IPS-20b (cell line): ENCODE data around the gene ARHGDIA.

Source experiments
- H3K27ac ChIP-seq: one replicate; pipeline ENCODE4 v1.5.1; 2013; ENCODE audit warnings: low read length
- H3K27me3 ChIP-seq: 2 replicates; pipeline ENCODE4 v1.6.1; 2013; ENCODE audit warnings: mild to moderate bottlenecking, low read length, inconsistent platforms; ENCODE audit not compliant: insufficient read depth
- H3K36me3 ChIP-seq: 2 replicates; pipeline ENCODE4 v1.6.1; 2013; ENCODE audit warnings: low read depth, mild to moderate bottlenecking, inconsistent platforms, low read length, moderate library complexity; ENCODE audit not compliant: insufficient read depth
- H3K4me1 ChIP-seq: 2 replicates; pipeline ENCODE4 v1.6.1; 2013; ENCODE audit warnings: mild to moderate bottlenecking, control low read depth, inconsistent platforms, low read length, moderate library complexity; ENCODE audit not compliant: insufficient read depth
- H3K4me3 ChIP-seq: 2 replicates; pipeline ENCODE4 v1.5.1; 2013; ENCODE audit warnings: mild to moderate bottlenecking, low read length, inconsistent platforms
- H3K9ac ChIP-seq: 2 replicates; pipeline ENCODE4 v1.6.1; 2013; ENCODE audit warnings: low read depth, mild to moderate bottlenecking, inconsistent platforms, low read length, moderate library complexity
- H3K9me3 ChIP-seq: 2 replicates; pipeline ENCODE4 v1.6.1; 2013; ENCODE audit warnings: mild to moderate bottlenecking, low read depth, low read length, inconsistent platforms; ENCODE audit not compliant: insufficient read depth

Gene ARHGDIA

GRCh38 chr17:81817758-81818147, 53.4 kb downstream of the ARHGDIA start:
- H3K4me1 ChIP-seq, result no peaks in the 10 kb centered on the region
- H3K27ac ChIP-seq, result no peak overlapping the region

More at GRCh38 chr17:81817758-81818147, 53.4 kb downstream of the ARHGDIA start:
- Histone ChIP-seq H3K4me3 (no peak overlapping the region), H3K9ac (no peak overlapping the region), H3K9me3 (no peaks in the 10 kb centered on the region), H3K27me3 (no peaks in the 10 kb centered on the region), H3K36me3 (no peaks in the 10 kb centered on the region)
